ENCODE results near the gene PBXIP1.

PBXIP1 gene

DNA sequence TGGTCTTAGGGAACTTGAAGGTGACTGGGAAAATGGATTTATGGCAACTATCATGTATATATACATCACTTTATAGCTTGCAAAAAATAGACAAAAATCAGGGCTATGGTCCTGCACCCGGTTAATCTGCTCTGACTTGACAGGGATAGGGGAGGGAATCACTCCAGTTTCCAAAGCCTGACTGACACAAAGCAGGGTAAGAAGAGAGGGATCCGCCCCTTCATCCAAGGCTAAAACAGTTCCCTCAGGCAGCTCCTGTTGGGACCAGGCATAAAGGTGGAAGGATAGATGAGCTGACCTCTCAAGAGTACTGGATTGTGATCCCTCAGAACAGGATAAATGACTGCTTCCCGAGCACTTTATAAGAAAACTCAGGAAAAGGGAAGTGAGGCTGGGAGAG lies 1.4 kb downstream of the PBXIP1 start:
- H3K4me1 ChIP-seq (ENCODE audit: control insufficient read depth, insufficient read depth, low read length), result peaks cover 22% of the 10 kb centered on the region
- peak overlapping the region; percentile 94 for H3K27ac ChIP-seq (ENCODE audit: low read depth, low read length)
- H3K9ac ChIP-seq (ENCODE audit: low read depth, low read length), result no peak overlapping the region
- 0 out of 2 replicates have a peak overlapping the region, but pooled peaks have one; percentile 72 for H3K4me3 ChIP-seq (ENCODE audit: low read depth, low read length)
- no peaks in the 10 kb centered on the region for H3K9me3 ChIP-seq (ENCODE audit: control insufficient read depth, insufficient read depth, low read length)
- peaks cover 22% of the 10 kb centered on the region for H3K36me3 ChIP-seq (ENCODE audit: control insufficient read depth, insufficient read depth, low read length)
- H3K27me3 ChIP-seq (ENCODE audit: control insufficient read depth, insufficient read depth, low read length), result no peaks in the 10 kb centered on the region

DNA sequence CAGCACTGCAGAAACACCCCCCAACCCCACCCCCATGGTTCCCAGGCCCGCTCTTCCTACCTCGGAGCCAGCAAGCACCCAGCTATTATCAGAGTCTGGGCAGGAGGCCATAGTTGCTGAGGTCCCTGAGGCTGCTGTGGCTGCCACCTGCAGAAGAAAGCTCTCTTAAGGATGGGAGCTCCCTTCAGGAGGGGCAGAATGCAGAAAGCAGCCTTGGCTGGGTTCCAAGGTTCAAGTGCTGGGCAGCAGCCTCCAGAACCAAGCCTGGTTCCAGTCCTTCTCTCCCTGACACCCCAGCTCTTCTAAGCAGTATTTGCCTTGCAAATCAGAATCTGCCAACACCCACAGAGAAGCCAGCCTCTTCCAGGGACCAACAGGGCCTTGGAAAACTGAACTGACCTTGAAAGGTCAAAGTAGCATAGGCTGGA lies 2.3 kb downstream of the PBXIP1 start:
- Histone ChIP-seq H3K4me1 (ENCODE audit: control insufficient read depth, insufficient read depth, low read length) (peaks cover 22% of the 10 kb centered on the region), H3K9ac (ENCODE audit: low read depth, low read length) (no peak overlapping the region), H3K4me3 (ENCODE audit: low read depth, low read length) (no peak overlapping the region), H3K27ac (ENCODE audit: low read depth, low read length) (no peak overlapping the region), H3K9me3 (ENCODE audit: control insufficient read depth, insufficient read depth, low read length) (no peaks in the 10 kb centered on the region), H3K36me3 (ENCODE audit: control insufficient read depth, insufficient read depth, low read length) (peaks cover 15% of the 10 kb centered on the region), H3K27me3 (ENCODE audit: control insufficient read depth, insufficient read depth, low read length) (no peaks in the 10 kb centered on the region)

DNA sequence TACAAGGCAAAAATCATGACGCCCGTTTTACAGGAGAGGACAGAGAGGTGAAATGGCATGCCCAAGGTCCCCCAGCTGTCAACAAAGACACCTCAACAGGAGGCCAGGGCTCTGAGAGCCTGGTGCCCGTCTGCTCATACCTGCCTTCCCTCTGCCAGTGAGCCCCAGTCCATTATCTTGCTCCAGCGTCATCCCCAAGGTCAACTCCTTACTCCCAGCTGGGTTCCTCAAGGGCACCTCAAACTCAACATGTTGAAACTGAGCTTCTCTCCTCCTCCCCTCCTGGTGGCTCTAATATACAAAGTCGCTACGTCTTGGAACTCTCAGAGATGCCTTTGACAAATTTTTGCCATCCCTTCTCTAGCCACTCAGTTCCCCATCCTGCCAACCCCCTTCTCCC lies 3.2 kb downstream of the PBXIP1 start:
- Histone ChIP-seq H3K9ac (ENCODE audit: low read depth, low read length) (no peak overlapping the region), H3K4me3 (ENCODE audit: low read depth, low read length) (no peak overlapping the region), H3K27me3 (ENCODE audit: control insufficient read depth, insufficient read depth, low read length) (no peaks in the 10 kb centered on the region), H3K9me3 (ENCODE audit: control insufficient read depth, insufficient read depth, low read length) (no peaks in the 10 kb centered on the region), H3K27ac (ENCODE audit: low read depth, low read length) (no peak overlapping the region), H3K4me1 (ENCODE audit: control insufficient read depth, insufficient read depth, low read length) (peaks cover 22% of the 10 kb centered on the region), H3K36me3 (ENCODE audit: control insufficient read depth, insufficient read depth, low read length) (peaks cover 9% of the 10 kb centered on the region)

DNA sequence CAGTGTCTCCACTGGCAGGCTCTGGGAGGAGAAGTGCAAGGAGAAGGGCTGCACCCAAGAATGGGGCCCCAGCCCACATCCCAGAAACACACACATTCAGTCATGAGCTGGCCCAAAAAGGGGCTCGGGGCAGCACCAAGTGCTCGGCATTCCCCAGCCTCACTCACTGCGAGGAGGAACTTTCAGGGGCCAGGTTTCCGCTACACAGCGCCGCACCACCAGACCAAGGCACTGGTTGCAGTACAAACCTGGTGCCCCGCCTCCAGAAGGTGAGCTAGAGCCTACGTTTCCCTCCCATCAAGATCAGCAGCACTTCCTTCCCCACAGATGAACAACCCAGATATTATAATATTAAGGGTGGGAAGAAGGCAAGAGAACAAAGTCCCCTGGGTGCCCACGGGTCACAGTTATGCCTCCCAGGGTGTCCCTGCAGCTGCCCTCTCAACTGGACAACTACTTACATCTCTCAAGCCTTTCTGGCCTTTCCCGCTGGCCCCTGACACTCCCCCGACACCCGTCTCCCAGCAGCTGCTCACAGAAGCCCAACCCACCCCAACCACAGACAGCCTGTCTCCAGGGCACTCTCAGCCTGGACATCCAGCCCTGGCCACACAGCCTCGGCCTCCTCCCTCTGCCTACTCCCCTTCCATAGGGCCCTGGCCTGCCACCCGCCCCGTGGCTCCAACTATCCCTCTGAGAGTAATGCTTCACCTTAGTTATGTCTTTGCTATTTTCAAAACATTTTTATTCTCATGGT lies 3.8 kb downstream of the PBXIP1 start:
- no peak overlapping the region for H3K27ac ChIP-seq (ENCODE audit: low read depth, low read length)
- H3K36me3 ChIP-seq (ENCODE audit: control insufficient read depth, insufficient read depth, low read length), result peaks cover 9% of the 10 kb centered on the region
- H3K4me3 ChIP-seq (ENCODE audit: low read depth, low read length), result no peak overlapping the region
- no peak overlapping the region for H3K9ac ChIP-seq (ENCODE audit: low read depth, low read length)
- H3K9me3 ChIP-seq (ENCODE audit: control insufficient read depth, insufficient read depth, low read length), result no peaks in the 10 kb centered on the region
- H3K27me3 ChIP-seq (ENCODE audit: control insufficient read depth, insufficient read depth, low read length), result no peaks in the 10 kb centered on the region
- peaks cover 16% of the 10 kb centered on the region for H3K4me1 ChIP-seq (ENCODE audit: control insufficient read depth, insufficient read depth, low read length)

DNA sequence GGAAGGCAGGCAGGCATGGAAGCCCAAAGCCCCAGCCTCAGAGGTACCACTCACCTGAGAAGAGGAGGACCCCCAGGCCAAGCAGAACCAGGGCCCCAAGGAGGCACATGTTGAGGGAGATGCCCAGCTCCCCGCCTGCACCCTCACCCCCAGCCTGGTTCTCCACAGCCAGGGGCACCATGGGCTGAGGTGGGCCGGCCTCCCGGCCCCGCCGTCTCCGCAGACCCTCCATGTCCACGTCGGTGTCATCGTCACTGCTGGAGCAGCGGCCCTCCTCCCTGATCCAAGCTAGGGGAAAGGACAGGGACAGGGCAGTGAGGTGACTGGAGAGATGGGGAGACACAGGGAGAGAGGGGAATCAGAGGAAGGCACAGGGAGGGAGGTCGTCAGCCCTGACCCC lies 7.8 kb downstream of the PBXIP1 start:
- Histone ChIP-seq H3K9ac (ENCODE audit: low read depth, low read length) (no peak overlapping the region), H3K4me3 (ENCODE audit: low read depth, low read length) (no peak overlapping the region), H3K36me3 (ENCODE audit: control insufficient read depth, insufficient read depth, low read length) (peaks cover 14% of the 10 kb centered on the region), H3K27me3 (ENCODE audit: control insufficient read depth, insufficient read depth, low read length) (no peaks in the 10 kb centered on the region), H3K4me1 (ENCODE audit: control insufficient read depth, insufficient read depth, low read length) (no peaks in the 10 kb centered on the region), H3K27ac (ENCODE audit: low read depth, low read length) (no peak overlapping the region), H3K9me3 (ENCODE audit: control insufficient read depth, insufficient read depth, low read length) (no peaks in the 10 kb centered on the region)

DNA sequence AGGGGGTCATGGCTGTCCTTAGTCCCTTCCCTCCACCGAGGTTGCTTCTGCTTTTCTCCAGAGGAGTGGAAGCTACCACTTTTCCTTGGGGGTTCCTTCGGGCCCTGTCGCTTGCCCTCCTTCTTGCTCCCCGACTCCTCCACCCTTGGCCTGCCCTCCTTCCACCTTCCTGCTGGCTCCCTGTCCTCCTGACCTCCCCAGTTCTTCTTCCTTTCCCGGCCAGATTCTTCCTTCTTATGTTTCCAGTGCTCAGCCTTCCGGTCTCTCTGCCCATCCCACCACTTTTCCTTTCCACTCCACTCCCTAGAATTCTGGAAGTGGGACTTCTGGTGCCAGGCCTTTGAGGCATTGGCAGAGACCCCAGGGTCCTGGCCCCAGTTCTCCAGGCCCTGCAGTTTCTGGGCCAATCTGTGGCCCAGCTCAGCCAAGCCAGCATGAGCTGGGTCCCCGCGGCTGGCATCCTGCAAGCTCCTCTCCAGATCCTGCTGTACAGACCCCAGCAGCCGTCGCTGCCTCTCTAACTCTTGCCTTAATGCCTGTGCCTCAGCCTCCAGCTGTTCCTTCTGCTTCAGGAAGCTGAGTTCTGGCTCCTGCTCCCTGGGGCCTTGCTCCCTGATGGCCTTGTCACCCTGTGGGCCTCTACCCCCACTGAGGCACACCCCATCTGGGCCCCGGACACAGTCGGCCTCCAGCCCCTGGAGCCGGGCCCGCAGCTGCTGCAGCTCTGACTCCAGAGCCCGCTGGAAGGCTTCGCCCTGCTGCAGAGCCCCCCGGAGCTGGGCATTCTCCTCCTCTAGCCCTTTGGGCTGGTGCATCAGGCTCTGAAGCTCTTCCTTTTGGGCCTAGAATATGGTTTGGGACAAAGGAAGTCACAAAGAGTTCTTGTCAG lies 9.7 kb downstream of the PBXIP1 start:
- H3K4me3 ChIP-seq (ENCODE audit: low read depth, low read length), result no peak overlapping the region
- H3K4me1 ChIP-seq (ENCODE audit: control insufficient read depth, insufficient read depth, low read length), result no peaks in the 10 kb centered on the region
- no peaks in the 10 kb centered on the region for H3K27me3 ChIP-seq (ENCODE audit: control insufficient read depth, insufficient read depth, low read length)
- H3K9me3 ChIP-seq (ENCODE audit: control insufficient read depth, insufficient read depth, low read length), result no peaks in the 10 kb centered on the region
- no peak overlapping the region for H3K9ac ChIP-seq (ENCODE audit: low read depth, low read length)
- peaks cover 14% of the 10 kb centered on the region for H3K36me3 ChIP-seq (ENCODE audit: control insufficient read depth, insufficient read depth, low read length)
- no peak overlapping the region for H3K27ac ChIP-seq (ENCODE audit: low read depth, low read length)

DNA sequence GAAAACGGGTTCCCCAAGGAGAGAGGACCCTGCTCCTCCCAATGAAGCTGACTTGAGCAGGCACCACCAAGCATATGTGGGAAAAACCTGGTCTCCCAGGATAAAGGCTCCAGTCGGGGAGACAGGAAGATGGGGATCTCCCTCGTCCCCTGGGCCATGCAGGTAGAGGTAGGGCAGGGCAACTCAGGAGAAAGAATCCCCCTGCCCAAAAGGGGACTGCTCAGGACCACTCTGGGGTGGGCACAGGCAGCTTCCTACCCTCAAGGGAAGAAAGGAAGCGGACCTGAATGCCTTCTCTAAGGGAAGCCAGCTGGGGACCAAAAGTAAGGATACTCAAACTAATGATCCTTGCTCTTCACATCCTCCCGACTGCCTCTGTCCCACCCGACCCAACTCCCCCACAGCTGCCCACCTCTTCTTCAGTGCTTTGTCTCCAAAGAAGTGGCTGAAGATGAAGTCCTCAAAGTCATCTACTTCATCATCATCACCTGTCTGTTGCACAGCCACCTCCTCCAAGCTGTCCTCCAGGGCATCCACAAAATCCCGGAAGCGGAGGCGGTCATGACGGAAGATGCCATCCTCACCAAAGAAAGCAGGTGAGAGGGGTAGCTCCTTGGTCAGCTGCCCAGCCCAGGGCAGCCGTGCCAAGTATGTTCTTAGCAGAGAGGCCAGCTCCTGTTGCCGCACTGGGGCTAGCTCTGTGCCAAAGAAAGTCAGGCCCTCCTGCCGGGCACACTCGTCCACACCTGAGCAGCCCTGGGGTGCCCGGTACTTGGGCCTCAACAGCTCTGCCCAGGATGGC lies 10.5 kb downstream of the PBXIP1 start:
- H3K36me3 ChIP-seq (ENCODE audit: control insufficient read depth, insufficient read depth, low read length), result peaks cover 6% of the 10 kb centered on the region; the same call in 1 of the 2 replicates
- peaks cover 4% of the 10 kb centered on the region for H3K4me1 ChIP-seq (ENCODE audit: control insufficient read depth, insufficient read depth, low read length)
- no peak overlapping the region for H3K4me3 ChIP-seq (ENCODE audit: low read depth, low read length)
- no peak overlapping the region for H3K9ac ChIP-seq (ENCODE audit: low read depth, low read length)
- no peaks in the 10 kb centered on the region for H3K27me3 ChIP-seq (ENCODE audit: control insufficient read depth, insufficient read depth, low read length)
- no peak overlapping the region for H3K27ac ChIP-seq (ENCODE audit: low read depth, low read length)
- H3K9me3 ChIP-seq (ENCODE audit: control insufficient read depth, insufficient read depth, low read length), result no peaks in the 10 kb centered on the region

DNA sequence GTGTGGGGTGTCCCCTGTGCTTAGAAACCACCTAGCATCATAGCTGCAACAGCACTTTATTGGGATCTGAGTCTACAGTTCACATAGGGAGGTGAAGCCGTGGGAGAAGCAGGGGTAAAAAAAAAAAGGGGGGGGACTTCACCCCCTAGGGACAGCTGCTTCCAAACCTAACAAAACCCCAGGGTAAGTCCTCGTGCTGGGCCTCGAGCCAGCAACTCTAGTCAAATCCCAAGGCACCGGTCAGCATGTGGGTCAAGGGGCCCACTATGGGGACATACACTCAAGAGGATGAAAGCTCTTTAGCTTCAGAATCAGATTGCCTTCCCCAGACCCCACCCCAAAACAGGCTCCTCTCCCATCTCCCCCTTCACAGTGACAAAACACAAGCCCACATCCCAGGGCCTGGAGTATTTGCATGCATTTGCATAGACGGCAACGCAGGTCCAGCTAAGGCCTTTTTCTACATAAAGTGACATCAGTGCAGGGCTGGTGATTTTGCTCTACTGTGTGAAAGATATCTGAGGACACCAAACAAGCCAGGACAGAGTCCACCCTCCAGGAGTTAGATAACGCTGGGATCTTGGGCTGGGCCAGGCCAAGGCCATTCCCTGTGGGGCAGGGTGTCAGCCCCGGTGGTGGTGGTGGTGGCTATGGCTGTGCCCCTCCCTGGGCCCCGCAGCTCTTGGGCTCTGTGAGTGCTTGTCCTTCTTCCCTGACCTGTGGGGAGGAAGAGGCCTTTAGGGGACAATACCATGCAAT lies 11.3 kb downstream of the PBXIP1 start:
- H3K9ac ChIP-seq (ENCODE audit: low read depth, low read length), result no peak overlapping the region
- H3K36me3 ChIP-seq (ENCODE audit: control insufficient read depth, insufficient read depth, low read length), result peaks cover 5% of the 10 kb centered on the region; the same call in 1 of the 2 replicates
- H3K4me1 ChIP-seq (ENCODE audit: control insufficient read depth, insufficient read depth, low read length), result peaks cover 8% of the 10 kb centered on the region
- no peak overlapping the region for H3K4me3 ChIP-seq (ENCODE audit: low read depth, low read length)
- H3K27me3 ChIP-seq (ENCODE audit: control insufficient read depth, insufficient read depth, low read length), result no peaks in the 10 kb centered on the region
- H3K27ac ChIP-seq (ENCODE audit: low read depth, low read length), result no peak overlapping the region
- H3K9me3 ChIP-seq (ENCODE audit: control insufficient read depth, insufficient read depth, low read length), result no peaks in the 10 kb centered on the region

DNA sequence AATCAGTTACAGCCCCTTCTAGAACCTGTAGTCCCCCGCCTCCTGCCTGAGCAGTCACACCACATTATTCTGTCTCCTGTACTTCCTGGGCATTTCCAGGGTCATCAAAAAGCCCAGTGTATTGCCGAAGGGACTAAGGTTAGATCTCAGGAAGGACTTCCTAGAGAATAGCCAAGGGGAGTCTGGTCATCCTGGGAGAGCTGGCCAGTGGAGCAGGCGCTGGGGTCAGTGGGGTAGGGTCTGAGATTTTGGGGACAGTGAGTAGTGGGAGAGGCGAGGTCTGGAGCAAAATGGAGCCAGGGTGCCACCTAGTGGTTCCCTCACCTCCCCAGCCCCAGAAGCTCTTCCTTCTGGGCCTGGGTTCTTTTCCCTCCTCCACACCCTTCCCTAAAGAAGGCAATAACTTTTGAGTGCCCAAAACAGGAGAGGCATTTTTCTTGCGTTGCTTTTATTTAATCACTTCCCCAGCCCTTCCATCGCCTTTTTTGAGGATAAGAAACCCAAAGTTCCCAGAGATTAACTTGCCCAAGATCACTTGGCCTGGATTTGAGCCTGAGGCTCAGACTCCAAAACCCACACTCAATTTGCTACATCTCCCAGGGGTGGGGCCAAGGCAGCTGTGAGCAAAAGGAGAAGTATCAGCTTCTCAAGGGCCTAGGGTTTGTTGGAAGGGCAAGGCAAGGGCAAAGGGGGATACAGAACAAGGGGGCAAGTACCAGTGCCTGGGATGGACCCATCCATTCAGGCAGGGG lies 12.1 kb downstream of the PBXIP1 start:
- Histone ChIP-seq H3K4me1 (ENCODE audit: control insufficient read depth, insufficient read depth, low read length) (peaks cover 8% of the 10 kb centered on the region), H3K36me3 (ENCODE audit: control insufficient read depth, insufficient read depth, low read length) (peaks cover 5% of the 10 kb centered on the region; the same call in 1 of the 2 replicates), H3K9ac (ENCODE audit: low read depth, low read length) (no peak overlapping the region), H3K27ac (ENCODE audit: low read depth, low read length) (no peak overlapping the region), H3K9me3 (ENCODE audit: control insufficient read depth, insufficient read depth, low read length) (no peaks in the 10 kb centered on the region), H3K4me3 (ENCODE audit: low read depth, low read length) (no peak overlapping the region), H3K27me3 (ENCODE audit: control insufficient read depth, insufficient read depth, low read length) (no peaks in the 10 kb centered on the region)

Data from HUES48 (cell line).